NCI-H510A treated with DMSO at 0.1 percent for 48 hours (cell line): ENCODE data around the gene DNAAF2.
"Not testable (repeated sequence)": the region's sequence is repeated elsewhere in the genome, so short reads cannot be mapped to it uniquely, and the experiment has no call there.

Source experiments
- DNase-seq: peaks from one replicate; lab custom pipeline; 2025; lab: John Stamatoyannopoulos, UW

Gene DNAAF2

DNA sequence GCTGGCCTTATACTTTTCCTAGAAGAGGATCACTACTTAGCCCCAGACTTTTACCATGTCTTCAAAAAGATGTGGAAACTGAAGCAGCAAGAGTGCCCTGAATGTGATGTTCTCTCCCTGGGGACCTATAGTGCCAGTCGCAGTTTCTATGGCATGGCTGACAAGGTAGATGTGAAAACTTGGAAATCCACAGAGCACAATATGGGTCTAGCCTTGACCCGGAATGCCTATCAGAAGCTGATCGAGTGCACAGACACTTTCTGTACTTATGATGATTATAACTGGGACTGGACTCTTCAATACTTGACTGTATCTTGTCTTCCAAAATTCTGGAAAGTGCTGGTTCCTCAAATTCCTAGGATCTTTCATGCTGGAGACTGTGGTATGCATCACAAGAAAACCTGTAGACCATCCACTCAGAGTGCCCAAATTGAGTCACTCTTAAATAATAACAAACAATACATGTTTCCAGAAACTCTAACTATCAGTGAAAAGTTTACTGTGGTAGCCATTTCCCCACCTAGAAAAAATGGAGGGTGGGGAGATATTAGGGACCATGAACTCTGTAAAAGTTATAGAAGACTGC, 12.9 kb downstream of the DNAAF2 start:
- DNase-seq, result no peak

DNA sequence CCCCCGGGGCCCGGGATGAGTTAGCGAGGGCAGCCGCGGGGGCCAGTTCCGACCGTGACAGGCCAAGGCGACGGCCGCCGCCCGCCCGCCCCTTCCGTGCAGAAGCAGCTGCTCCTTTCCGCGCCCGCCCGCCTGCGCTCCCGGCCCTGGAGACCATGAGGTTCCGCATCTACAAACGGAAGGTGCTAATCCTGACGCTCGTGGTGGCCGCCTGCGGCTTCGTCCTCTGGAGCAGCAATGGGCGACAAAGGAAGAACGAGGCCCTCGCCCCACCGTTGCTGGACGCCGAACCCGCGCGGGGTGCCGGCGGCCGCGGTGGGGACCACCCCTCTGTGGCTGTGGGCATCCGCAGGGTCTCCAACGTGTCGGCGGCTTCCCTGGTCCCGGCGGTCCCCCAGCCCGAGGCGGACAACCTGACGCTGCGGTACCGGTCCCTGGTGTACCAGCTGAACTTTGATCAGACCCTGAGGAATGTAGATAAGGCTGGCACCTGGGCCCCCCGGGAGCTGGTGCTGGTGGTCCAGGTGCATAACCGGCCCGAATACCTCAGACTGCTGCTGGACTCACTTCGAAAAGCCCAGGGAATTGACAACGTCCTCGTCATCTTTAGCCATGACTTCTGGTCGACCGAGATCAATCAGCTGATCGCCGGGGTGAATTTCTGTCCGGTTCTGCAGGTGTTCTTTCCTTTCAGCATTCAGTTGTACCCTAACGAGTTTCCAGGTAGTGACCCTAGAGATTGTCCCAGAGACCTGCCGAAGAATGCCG, 13.7 kb downstream of the DNAAF2 start:
- DNase-seq, result peak; percentile 63

DNA sequence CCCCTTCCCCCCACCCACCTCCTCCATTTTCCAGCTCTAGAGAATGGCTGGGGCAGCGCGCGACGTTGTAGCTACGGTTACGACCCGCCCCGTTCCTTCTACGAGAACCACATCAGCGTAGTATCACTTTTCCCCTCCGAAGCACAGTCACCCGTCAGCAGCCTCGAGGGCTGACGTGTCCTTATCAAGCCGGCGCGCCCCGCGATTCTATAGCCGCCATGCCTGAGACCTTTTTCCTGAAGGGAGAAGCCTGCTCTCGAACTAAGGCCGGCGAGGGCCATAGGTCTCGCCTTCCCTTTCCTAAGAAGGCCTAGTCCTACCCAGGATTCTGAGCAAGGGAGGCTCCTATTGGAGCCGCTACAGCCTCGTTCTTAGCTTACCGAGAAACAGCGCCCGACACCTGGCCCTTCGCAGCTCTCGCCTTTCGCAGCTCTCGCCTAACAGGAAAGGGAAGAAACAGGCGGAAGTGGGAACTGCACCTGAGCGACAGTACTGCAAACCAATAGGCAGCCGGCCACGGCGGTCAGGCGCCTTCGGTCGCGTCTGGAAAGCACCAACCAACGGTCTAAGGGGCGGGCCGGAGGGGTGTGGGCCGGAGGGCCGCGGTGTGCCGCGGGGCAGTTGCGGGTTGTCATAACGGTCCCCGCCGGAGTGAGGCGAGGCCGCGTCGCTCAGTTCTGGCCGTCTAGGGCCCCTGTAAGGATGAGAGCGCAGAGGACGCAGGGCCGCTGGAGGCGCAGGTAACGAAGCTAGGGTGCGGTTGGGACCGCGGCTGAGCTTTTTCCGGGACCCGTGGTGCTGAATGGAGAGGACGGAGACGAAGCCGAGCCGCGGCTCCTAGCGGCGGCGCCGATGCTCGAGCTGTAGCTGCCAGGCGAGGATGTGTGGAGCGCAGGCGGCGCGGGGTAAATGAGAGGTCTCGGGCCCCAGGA, 14.6 kb downstream of the DNAAF2 start, which contains the start of the genes MGAT2 and RPL36AL:
Gene MGAT2 (plus strand): TSS at position 618 of the 932 bp plus-strand sequence. CDS start 470 bp downstream, outside the sequence.
Gene RPL36AL (minus strand): TSS at position 445 of the 932 bp plus-strand sequence. CDS start 1,522 bp downstream, outside the sequence.
- peak; percentile 92 for DNase-seq

DNA sequence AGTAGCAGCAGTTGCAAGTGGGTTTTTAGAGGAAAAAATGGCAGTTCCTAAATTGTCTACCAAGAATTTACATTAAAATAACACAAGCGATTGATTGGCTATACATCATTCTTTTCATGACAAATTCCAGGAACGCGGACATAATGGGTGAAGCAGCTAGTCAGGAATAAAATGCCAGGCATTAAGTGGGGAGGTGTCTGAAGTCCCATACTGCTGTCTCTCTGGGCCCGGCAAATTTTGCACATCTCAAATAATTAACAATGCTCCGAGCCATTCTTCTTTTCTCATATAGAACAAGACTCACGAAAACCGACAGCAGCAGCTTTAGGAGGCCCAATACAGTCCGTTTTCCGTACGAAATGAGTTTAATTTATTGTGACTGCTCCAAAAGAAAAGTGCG, 15.3 kb downstream of the DNAAF2 start:
- DNase-seq, result no peak

DNA sequence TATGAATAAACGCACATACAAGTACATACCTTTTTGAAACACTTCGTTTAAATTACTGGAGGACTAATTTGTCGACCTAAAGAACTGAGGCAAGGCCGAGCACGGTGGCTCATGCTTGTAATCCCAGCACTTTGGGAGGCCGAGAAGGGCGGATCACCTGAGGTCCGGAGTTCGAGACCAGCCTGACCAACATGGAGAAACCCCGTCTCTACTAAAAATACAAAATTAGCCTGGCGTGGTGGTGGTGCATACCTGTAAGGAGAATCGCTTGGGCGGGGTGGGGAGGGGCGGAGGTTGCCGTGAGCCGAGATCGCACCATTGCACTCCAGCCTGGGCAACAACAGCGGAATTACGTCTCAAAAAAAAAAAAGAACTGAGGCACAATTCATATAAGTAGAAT, 15.8 kb downstream of the DNAAF2 start:
- DNase-seq, result not testable (repeated sequence)

DNA sequence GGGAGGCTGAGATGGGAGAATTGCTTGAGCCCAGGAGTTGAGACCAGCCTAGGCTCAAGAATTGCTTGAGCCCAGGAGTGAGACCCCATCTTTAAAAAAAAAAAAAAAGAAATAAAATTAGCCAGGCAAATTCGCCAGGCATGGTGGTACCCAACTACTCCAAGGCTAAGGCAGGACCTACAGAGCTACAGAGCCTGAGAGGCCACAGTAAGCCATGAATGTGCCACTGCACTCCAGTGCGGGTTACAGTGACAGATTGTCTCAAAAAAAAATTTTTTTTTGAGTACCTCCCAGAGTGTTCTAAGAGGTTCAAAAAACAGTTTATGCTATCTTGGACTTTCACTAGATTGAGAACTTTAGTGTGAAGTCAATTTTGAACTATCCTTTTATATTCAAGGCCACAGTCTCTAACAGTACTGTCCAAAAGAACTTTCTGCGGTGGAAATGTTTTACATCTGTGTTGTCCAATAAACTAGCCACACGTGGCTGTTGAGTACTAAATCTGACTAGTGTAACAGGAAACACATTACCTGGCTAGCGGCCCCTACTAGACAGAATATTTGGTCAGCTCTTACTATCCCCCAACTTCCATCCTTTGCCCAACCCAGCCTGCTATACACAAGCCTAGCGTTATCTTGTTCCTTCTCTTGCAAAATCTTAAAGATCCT, 17.1 kb downstream of the DNAAF2 start:
- DNase-seq, result no peak

DNA sequence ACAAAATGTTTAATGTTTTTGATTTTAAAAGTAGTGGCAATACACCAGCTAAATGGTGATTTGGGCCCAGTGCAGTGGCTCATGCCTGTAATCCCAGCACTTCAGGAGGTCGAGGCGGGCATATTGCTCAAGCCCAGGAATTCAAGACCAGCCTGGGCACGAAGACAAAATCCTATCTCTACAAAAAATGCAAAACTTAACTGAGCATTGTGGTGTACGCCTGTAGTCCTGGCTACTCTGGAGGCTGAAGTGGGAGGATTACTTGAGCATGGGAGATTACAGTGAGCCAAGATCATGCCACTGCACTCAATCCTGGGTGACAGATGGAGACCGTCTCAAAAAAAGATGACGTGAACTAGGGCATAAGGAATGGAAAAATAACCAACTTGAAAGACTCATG, 19.3 kb downstream of the DNAAF2 start:
- no peak for DNase-seq

DNA sequence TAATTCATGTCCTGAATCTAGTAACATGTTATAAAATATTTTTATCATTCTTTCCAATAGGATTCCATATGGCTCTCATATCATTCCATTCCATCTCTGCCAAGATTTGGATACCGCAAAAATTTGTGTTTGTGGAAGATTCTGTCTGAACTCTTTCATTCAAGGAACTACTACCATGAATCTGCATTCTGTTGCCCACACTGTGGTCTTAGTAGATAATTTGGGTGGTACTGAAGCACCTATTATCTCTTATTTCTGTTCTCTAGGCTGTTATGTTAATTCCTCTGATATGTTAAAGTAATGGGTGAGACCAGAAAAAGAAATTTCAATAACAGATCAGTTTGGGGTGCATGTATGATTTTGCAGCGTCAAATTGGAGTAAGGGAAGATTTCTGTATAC, 20.8 kb downstream of the DNAAF2 start:
- no peak for DNase-seq

DNA sequence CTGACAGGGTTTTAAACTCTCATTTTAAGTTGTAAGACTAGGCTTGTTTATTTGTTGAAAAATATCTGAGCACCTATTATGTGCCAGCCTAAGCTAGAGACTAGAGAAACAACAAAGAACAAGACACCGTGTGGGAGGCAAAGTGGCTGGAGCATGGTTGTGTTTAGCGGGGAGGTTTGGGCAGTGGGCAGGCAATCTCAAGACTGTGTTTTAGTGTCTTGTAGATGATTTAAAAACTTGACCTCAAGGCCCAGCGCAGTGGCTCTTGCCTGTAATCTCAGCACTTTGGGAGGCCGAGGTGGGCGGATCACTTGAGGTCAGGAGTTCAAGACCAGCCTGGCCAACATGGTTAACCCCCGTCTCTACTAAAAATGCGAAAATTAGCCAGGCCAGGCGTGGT, 22.4 kb downstream of the DNAAF2 start:
- DNase-seq, result no peak

DNA sequence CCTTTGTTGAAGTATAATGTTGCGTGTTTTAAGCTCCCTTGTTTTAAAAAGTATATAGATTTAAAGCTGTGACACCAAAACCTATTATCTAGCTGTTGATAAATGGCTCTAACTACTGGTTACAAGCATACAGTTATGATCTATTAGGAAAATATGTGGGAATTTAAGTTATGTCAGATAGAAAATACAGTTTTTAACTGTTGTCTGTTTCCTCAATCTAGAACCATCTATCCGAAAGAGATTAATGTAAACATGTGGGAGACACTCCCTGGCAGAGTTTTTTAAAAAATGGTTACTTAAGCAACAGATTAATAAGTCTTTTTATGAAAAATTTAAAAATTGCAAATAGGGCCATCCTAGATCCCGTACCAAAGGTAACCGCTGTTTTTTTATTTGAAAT, 22.8 kb downstream of the DNAAF2 start:
- no peak for DNase-seq

DNA sequence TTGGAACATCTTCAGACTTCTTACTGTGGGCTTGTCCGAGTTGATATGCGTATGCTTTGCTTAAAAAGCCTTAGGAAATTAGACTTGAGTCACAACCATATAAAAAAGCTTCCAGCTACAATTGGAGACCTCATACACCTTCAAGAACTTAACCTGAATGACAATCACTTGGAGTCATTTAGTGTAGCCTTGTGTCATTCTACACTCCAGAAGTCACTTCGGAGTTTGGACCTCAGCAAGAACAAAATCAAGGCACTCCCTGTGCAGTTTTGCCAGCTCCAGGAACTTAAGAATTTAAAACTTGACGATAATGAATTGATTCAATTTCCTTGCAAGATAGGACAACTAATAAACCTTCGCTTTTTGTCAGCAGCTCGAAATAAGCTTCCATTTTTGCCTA, 27.5 kb downstream of the DNAAF2 start:
- no peak for DNase-seq

DNA sequence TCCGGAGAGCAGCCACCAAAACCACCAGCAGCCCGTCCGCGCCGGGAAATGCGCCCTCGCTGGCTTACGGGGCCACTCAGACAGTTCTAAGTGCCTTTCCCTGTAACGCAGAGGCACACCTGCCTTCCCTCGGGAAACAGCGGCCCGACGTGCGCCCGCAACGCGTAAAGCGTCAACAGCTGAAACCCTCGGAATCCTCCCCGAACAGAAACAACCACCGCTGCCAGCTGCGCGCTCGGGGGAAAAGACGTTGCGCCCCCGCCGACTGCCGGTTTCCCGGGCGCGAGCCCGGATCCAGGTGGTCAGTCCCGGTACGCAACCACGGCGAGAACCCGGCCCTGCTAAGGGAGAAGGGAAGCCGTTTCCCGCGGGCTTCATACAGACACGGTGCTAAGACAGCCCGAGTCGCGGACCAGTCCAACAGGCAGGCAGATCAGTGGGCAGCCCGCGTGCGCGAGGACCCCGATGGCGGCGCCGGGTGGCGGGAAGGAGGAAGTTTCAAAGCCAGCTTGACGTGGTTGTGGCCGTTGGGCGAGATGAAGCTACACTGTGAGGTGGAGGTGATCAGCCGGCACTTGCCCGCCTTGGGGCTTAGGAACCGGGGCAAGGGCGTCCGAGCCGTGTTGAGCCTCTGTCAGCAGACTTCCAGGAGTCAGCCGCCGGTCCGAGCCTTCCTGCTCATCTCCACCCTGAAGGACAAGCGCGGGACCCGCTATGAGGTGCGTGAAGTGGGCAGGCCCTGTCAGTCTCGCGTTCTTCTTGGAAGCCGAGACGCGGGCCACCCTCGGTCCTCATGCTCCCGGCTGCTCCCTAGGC, 36.4 kb downstream of the DNAAF2 start, which contains the start of gene LRR1:
Gene LRR1 (plus strand): TSS at position 456 of the 816 bp plus-strand sequence. CDS start 81 bp downstream, at position 537.
- peak; percentile 88 for DNase-seq

DNA sequence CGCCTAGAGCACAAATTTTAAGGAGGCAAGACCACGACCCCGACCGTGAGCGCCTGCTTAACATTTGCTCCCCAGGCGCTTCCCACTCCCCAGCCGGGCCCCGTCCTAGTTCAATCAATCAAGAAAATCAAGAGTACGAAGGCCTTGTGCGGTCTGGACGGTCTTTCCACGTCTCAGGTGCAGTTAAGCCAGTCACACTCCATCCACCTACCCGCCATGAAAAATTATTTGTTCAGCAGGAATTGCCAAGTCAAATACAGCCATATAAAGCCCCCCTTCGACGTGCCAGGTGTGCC, 36.9 kb downstream of the DNAAF2 start:
- DNase-seq, result no peak

DNA sequence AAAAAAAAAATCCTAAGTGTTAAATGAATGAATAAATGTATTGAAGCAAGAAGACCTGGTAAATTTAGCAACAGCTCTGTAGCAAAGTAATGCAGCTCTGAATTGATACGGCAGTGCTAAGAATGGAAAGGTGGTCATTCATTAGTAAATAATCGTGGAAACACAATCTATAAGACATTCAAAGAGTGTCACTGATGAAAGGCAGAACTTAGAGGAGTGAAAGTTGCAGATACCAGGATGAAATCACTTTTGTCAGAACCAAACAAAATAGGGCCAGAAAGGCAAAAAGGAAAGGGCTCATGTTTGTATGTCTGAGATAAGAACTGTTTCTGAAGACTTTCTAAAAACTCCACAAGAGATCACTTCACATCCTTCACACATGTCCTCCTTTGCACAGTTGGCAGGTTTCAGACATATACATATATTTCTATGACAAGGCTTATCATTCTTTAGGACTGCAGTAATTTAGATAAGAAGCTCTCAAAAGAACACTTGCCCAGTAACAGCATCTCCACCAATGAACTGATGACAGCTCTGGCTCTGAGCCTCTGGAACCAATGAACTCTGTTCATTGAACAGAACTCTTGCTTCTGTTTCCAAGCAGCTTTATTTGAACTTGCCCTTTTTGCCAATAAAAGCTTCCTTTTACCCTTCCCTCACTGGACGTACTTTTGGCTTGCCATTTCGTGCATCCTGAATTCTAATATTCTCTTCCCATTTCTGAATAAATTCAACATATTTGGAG, 40.5 kb downstream of the DNAAF2 start:
- DNase-seq, result no peak

DNA sequence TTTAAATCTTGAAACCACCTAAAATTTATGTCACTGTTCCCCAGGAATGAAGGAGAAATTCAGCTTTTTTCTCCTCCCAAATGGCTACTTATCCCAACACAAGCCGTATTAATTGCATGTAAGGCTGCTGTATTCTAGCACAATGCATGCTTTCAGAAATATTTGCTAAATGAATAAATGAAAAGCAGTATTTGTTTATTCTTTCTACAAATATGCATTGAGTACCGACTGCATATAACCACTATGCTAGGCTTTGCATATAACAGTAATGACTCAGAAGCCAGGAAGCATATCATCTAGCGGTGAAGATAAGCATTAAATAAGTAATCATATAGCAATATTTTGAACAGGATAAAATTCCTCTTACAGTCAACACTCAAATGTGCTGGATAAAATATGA, 42.0 kb downstream of the DNAAF2 start:
- no peak for DNase-seq

DNA sequence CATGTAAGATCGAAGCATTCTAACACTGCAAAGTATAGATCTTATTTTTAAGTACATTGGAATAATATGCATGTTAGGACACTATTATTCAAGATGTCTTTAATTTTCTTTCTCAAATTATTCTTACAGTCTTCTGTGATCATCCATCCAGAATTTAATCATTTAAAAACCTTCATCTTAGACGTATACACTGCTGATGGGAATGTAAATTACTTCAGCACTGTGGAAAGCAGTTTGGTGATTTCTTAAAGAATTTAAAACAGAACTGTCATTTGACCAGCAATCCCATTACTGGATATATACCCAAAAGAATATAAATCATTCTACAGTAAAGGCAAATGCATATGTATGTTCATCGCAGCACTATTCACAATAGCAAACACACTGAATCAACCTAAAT, 45.7 kb downstream of the DNAAF2 start:
- DNase-seq, result no peak

DNA sequence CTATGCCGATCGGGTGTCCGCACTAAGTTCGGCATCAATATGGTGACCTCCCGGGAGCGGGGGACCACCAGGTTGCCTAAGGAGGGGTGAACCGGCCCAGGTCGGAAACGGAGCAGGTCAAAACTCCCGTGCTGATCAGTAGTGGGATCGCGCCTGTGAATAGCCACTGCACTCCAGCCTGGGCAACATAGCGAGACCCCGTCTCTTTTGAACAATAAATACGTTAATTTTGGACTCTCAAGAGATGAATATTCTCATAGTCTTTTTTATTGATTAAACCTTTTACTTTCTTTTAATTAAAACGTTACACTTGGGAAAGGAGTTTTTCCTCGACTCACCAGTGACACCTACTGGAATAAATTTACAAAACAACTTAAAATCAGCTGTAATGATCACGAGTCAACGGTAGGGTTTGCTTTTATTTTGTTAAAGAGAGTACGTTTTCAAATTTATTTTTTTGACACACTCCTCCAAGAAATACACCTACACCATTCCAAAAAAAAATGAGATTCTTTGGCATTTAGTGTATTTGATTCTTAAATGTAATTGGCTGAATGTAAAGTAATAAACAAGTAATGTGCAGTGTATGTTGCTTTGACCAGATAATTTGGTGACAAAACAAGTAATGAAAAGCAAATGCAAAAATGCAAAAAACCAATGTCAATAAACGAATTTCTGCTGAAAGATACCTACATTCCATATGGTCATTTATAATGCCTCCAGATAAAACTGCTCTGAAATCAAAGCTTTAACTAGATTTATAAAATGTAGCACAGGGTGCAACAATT, 48.2 kb downstream of the DNAAF2 start:
- peak; percentile 76 for DNase-seq

DNA sequence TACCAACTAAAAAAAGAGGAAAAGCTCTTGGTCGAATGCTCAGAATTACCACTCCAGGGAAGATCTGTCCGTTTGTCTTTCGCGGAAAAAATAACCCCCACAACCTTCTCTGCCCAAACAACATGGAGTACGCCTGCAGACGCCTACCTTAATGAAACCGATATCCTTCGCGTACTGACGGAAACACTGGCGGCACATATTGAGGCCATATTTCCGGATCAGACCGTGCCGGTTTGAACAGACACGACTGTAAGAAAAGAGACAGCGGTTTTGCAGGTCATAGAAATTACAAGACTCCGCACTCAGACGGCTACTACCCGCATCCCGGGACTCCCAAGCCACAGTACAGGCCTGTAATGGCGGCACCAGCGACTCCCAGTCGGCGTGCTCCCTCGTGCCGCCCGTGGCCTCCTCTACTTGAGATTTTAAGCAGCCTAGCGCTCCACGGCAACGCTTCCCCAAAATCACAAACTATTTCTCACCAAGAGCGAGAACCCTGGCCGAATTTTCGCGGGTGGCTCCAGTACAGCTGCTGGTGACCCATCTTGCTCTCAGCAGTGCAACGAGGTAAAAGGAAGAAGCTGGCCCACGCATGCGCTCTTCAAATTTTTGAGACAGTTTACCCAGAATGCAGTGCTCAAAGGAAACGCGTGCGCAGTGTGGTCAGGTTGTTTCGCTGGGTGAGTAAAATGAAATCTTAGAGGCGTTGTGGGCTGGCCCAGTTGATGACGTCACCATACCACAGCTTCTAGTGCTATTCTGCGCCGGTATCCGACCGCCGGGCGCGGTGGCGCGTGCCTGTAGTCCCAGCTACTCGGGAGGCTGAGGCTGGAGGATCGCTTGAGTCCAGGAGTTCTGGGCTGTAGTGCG, 49.0 kb downstream of the DNAAF2 start, which contains the start of gene RPS29:
Gene RPS29 (minus strand): TSS at position 578 of the 870 bp plus-strand sequence. CDS start 34 bp downstream, at position 544.
- DNase-seq, result peak; percentile 99
